ENCODE measurements around the gene UQCC5.

- TF ChIP-seq POLR2A (IDR thresholded peaks at IDR 0.05) (no peak), CTCF (IDR thresholded peaks at IDR 0.05) (no peak), POLR2AphosphoS5 (IDR thresholded peaks at IDR 0.05) (no peak)
These were observed 35.4 kb upstream of the UQCC5 start for GRCh38 chr3:52501046-52501445.

All from prostate gland (tissue), 2 donors.